GM23338 (cell line): ENCODE data around the gene NOTO.
A peak's percentile ranks its signal among the peaks of the same experiment; 100 is the strongest.

Experiments
- CTCF ChIP-seq, 2 experiments: fragments of 200-600 bp in 1 of 2; sonication (generic) in 1 of 2; conservative IDR thresholded peaks; 2 replicates each; pipeline versions ENCODE4 v1.5.1 to v1.6.1; 2016 to 2017; ENCODE audit warnings: antibody characterized with exemption in 2 of 2, low read depth in 2 of 2, mild to moderate bottlenecking in 2 of 2, moderate library complexity in 1 of 2
- EZH2 ChIP-seq: fragments of 200-600 bp; sonication (generic); IDR thresholded peaks from one replicate; pipeline ENCODE4 v1.8.0; 2017; ENCODE audit warnings: antibody characterized with exemption, mild to moderate bottlenecking, low read depth; ENCODE audit not compliant: unreplicated experiment
- NANOG ChIP-seq: IDR thresholded peaks from 2 replicates; pipeline ENCODE4 v1.6.1; 2016; ENCODE audit warnings: antibody characterized with exemption, borderline replicate concordance
- POLR2AphosphoS5 ChIP-seq: IDR thresholded peaks from 2 replicates; pipeline ENCODE4 v1.6.1; 2016; ENCODE audit warnings: antibody characterized with exemption, low read depth

DNA sequence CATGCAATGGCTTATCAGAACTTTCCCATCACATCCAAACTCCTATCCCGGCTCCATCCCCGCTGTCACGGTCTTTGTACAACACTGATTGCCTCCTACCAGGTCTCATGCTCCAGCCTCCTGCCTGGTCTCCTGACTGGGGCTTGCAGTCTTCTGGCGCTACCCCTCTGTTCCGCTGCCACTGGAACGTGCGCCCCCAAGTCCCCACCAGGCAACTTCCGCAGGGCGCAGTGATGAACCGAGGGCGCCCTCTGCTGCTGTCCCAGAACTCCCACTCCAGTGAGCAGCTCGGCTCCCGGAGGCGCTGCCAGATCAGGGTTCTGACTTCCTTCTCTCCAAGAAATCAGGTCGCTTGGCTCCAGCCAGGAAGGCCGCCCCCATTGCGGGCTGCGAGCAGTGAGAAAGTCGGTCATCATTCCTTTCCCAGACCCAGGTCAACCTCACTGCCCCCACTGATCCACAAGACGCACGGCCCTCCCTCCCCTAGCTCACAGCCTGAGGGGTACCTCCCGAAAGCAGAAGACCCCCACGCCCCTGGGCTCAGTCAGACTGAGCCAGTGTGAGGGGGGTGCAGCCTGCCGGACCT, 45.7 kb upstream of the NOTO start:
- TF ChIP-seq CTCF (conservative IDR thresholded peaks at IDR 0.05; ENCODE audit: low read depth in 2 of 2) (peak; percentile 86 to 99), EZH2 (no peak), POLR2AphosphoS5 (no peak), NANOG (0 out of 2 replicates have a peak, but pooled peaks have one; percentile 12)
